ENCODE data around the gene CPLX1.

CPLX1 gene

DNA sequence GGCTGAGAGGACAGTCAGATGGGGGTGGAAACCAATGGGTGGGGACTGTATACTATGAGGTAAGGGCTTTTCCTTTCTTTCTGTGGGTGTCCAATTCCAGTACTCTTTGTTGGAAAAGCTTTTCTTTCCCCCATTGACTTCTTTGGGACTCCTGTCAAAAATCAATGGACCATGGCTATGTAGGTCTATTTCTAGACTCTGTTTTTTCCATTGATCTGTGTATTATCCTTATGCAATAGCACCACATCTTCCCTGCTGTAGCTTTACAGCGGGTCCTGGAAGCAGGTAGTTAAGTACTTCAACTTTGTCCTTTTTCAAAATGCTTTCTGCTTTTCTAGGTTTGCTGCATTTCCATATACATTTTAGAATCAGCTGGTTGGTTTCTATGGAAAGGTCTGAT, 11.8 kb upstream of the CPLX1 start:
- Histone ChIP-seq H3K27me3 (ENCODE audit: insufficient read depth, poor library complexity, severe bottlenecking) (no peaks in the 10 kb centered on the region), H3K4me1 (ENCODE audit: insufficient read depth, poor library complexity, severe bottlenecking) (no peaks in the 10 kb centered on the region), H3K4me3 (ENCODE audit: severe bottlenecking) (no peak overlapping the region), H3K36me3 (ENCODE audit: low read depth) (no peaks in the 10 kb centered on the region), H3K27ac (ENCODE audit: poor library complexity, severe bottlenecking) (no peak overlapping the region), H3K9me3 (ENCODE audit: severe bottlenecking) (peaks cover 5% of the 10 kb centered on the region)
- DNase-seq (ENCODE audit: low spot score), result no peak
- TF ChIP-seq, protein P1, sequence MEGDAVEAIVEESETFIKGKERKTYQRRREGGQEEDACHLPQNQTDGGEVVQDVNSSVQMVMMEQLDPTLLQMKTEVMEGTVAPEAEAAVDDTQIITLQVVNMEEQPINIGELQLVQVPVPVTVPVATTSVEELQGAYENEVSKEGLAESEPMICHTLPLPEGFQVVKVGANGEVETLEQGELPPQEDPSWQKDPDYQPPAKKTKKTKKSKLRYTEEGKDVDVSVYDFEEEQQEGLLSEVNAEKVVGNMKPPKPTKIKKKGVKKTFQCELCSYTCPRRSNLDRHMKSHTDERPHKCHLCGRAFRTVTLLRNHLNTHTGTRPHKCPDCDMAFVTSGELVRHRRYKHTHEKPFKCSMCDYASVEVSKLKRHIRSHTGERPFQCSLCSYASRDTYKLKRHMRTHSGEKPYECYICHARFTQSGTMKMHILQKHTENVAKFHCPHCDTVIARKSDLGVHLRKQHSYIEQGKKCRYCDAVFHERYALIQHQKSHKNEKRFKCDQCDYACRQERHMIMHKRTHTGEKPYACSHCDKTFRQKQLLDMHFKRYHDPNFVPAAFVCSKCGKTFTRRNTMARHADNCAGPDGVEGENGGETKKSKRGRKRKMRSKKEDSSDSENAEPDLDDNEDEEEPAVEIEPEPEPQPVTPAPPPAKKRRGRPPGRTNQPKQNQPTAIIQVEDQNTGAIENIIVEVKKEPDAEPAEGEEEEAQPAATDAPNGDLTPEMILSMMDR (IDR thresholded peaks at IDR 0.05; ENCODE audit: poor library complexity, severe bottlenecking), result no peak
- no peak for ATAC-seq (ENCODE audit: low read depth)

DNA sequence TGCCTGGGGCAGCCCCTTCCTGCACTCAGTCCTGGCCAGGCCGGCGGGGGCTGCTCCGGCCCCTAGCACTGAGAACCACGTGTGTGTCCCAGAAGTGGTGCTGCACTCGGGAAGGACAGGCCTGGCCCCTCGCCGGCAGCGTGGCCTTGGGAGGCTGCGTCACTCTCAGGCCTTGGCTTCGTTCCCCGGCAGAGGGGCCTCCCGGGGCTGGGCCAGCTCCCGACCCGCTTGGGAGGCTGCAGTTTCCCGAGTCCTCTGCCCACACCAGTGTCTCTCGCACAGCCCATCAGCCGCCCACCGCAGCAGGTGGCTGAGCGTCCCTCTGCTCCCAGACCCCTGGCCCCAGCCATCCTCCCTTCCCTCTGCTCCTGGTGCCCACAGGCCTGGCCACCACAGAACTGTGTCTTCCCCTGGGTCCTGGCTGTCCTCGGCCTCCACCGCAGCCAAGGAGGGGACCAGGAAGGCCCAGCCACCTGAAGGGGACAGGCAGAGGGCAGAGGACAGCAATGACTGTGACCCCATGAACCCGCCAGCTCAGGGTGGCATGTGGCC, 10.9 kb upstream of the CPLX1 start:
- TF ChIP-seq, protein P1 (IDR thresholded peaks at IDR 0.05; ENCODE audit: poor library complexity, severe bottlenecking), result no peak
- H3K4me3 ChIP-seq (ENCODE audit: severe bottlenecking), result no peak overlapping the region
- no peaks in the 10 kb centered on the region for H3K4me1 ChIP-seq (ENCODE audit: insufficient read depth, poor library complexity, severe bottlenecking)
- DNase-seq (ENCODE audit: low spot score) (peak; percentile 48), ATAC-seq (ENCODE audit: low read depth) (no peak)
- H3K27me3 ChIP-seq (ENCODE audit: insufficient read depth, poor library complexity, severe bottlenecking), result no peaks in the 10 kb centered on the region
- H3K9me3 ChIP-seq (ENCODE audit: severe bottlenecking), result peaks cover 5% of the 10 kb centered on the region
- no peaks in the 10 kb centered on the region for H3K36me3 ChIP-seq (ENCODE audit: low read depth)
- H3K27ac ChIP-seq (ENCODE audit: poor library complexity, severe bottlenecking), result no peak overlapping the region

DNA sequence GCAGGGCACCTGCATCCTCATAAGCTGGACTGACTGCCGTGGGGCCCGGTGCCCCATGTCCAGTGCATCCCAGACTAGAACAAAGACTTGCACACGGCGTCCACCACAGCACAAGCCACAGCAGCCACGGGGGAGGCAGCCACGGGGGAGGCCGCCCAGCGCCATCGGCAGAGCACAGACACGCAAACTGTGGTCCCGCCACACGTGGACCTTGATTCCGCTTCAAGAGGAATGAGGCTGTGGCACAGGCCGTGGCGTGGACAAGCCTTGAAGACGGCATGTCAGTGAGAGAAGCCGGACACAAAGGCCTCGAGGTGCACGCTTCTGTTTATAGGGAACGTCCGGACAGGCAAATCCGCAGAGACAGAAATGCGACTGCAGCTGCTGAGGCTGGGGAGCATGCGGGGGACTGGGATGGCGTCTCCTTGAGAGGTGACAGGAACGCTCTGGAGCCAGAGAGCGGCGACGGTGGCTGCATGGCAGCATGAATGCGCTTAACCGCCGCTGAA, 10.1 kb upstream of the CPLX1 start:
- H3K9me3 ChIP-seq (ENCODE audit: severe bottlenecking), result peaks cover 5% of the 10 kb centered on the region
- TF ChIP-seq, protein P1 (IDR thresholded peaks at IDR 0.05; ENCODE audit: poor library complexity, severe bottlenecking), result no peak

DNA sequence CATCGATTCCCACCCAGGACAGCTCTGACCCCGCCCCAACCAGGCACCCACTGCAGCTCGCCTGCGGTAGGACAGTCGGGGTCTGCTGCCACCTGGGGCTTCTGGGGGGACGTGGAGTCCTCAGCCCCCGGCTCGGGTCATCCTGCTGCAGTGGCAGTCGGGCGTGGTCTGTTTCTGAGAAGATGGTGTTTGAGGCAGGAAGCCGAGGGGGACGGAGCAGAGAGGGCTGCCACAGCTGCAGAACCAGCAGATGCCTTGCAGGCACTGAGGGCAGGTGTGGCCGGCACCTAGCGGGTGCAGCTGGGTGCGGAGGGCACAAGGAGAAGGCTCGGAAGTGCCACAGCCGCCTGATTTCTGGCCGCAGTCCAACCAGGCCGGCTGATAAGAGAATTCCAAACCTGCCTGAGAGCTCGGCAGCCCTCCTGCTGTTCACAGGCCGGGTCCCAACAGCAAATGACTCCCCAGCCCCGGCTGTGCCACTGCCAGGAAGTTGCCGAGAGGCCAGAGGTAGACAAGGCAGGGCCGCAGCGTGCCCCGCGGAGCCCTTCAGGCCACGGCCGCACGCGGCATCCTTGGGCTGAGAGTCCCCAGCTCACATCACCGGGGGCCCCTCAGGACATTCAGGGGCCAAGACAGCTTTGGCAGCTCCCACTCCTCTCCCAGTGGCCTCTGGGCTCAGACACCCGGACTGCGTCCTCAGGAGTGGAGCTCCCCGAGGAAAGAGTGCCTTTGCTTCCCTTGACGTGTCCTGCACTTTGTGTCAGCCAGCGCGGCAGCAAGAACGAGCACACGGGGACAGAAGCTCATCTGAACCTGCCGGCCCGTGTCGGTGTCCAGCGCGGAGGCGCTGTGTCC, 9.4 kb upstream of the CPLX1 start:
- no peak for ATAC-seq (ENCODE audit: low read depth)
- no peaks in the 10 kb centered on the region for H3K4me1 ChIP-seq (ENCODE audit: insufficient read depth, poor library complexity, severe bottlenecking)
- DNase-seq (ENCODE audit: low spot score), result peak; percentile 62
- peaks cover 5% of the 10 kb centered on the region for H3K9me3 ChIP-seq (ENCODE audit: severe bottlenecking)
- no peaks in the 10 kb centered on the region for H3K36me3 ChIP-seq (ENCODE audit: low read depth)
- no peak overlapping the region for H3K27ac ChIP-seq (ENCODE audit: poor library complexity, severe bottlenecking)
- TF ChIP-seq, protein P1 (IDR thresholded peaks at IDR 0.05; ENCODE audit: poor library complexity, severe bottlenecking), result no peak
- no peaks in the 10 kb centered on the region for H3K27me3 ChIP-seq (ENCODE audit: insufficient read depth, poor library complexity, severe bottlenecking)
- H3K4me3 ChIP-seq (ENCODE audit: severe bottlenecking), result no peak overlapping the region

More for the DNA sequence above, 10.1 kb upstream of the CPLX1 start:
- Histone ChIP-seq H3K4me1 (ENCODE audit: insufficient read depth, poor library complexity, severe bottlenecking) (no peaks in the 10 kb centered on the region), H3K27me3 (ENCODE audit: insufficient read depth, poor library complexity, severe bottlenecking) (no peaks in the 10 kb centered on the region), H3K36me3 (ENCODE audit: low read depth) (no peaks in the 10 kb centered on the region), H3K4me3 (ENCODE audit: severe bottlenecking) (no peak overlapping the region), H3K27ac (ENCODE audit: poor library complexity, severe bottlenecking) (no peak overlapping the region)
- DNase-seq (ENCODE audit: low spot score) (peak; percentile 45), ATAC-seq (ENCODE audit: low read depth) (no peak)
